ENCODE results near the gene WDR59.

DNA sequence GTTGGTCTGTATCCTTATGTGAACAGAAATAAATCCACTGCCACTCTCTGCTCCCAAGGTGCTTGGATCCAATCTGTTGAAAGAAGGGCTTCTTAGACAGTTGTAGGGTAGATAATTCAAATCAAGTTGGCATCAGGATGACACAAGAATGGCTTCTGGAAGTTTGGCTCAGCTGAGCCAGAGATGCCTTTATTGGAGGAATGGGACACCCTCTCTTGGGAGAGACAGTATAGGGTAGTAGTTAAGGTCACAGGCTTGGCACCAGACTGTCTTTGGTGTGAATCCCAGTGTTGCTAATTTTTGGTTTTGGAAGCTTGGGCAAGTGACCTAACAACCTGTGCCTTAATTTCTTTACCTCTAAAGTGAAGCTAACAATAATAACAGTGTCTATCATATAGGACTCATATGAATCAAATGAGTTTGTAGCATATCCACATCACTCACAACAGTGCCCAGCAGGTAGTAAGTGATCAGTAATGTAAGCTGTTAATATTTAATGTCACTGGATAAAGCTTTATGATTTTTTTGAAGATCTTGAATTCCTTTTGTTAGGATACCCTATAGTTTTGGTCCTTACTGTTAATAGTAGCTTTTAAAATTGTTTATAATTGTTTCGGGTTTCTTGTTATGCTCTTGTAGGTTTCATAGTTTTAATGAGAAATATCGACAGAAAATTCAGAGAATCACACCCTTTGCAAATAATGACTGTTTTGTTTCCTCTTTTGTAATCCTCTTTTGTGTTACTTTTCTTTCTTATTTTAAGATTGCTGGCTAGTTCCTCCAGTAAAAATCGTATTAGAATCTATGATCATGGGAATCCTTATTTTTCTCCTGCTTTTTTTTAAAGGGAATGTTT is 33.0 kb upstream of the WDR59 start:
- TF ChIP-seq EZH2phosphoT487 (IDR thresholded peaks at IDR 0.05; ENCODE audit: unreplicated experiment) (no peak), EZH2 (IDR thresholded peaks at IDR 0.05; ENCODE audit: low read depth, unreplicated experiment) (no peak), CREB1 (CRISPR knock-in tag; IDR thresholded peaks at IDR 0.05; ENCODE audit: low read depth) (no peak), POLR2AphosphoS5 (IDR thresholded peaks at IDR 0.05; ENCODE audit: low read depth) (no peak), ZNF331 (CRISPR knock-in tag; IDR thresholded peaks at IDR 0.05; ENCODE audit: low read depth) (no peak), ZNF462 (CRISPR knock-in tag; IDR thresholded peaks at IDR 0.05) (no peak), REST (IDR thresholded peaks at IDR 0.05; ENCODE audit: unreplicated experiment) (no peak), NANOG (IDR thresholded peaks at IDR 0.05; ENCODE audit: borderline replicate concordance) (no peak)
- TF ChIP-seq, protein P1, sequence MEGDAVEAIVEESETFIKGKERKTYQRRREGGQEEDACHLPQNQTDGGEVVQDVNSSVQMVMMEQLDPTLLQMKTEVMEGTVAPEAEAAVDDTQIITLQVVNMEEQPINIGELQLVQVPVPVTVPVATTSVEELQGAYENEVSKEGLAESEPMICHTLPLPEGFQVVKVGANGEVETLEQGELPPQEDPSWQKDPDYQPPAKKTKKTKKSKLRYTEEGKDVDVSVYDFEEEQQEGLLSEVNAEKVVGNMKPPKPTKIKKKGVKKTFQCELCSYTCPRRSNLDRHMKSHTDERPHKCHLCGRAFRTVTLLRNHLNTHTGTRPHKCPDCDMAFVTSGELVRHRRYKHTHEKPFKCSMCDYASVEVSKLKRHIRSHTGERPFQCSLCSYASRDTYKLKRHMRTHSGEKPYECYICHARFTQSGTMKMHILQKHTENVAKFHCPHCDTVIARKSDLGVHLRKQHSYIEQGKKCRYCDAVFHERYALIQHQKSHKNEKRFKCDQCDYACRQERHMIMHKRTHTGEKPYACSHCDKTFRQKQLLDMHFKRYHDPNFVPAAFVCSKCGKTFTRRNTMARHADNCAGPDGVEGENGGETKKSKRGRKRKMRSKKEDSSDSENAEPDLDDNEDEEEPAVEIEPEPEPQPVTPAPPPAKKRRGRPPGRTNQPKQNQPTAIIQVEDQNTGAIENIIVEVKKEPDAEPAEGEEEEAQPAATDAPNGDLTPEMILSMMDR (conservative IDR thresholded peaks at IDR 0.05; ENCODE audit: low read depth in 2 of 2) = no peak
